Activated naive CD4-positive, alpha-beta T cell treated with Interleukin-2 at 50 U/mL for 16 hours (primary cell): ENCODE data around the gene ASCC1.
A peak's percentile ranks its signal among the peaks of the same experiment; 100 is the strongest.
"Not testable (repeated sequence)": the region's sequence is repeated elsewhere in the genome, so short reads cannot be mapped to it uniquely, and the experiment has no call there.

Experiments
- DNase-seq: peaks from one replicate; pipeline ENCODE4 v3.0.0-alpha.2; 2020

Gene ASCC1

GRCh38 chr10:72248468-72249151, 32.5 kb upstream of the ASCC1 start:
- DNase-seq = peak; percentile 69

GRCh38 chr10:72245949-72246525, 30.0 kb upstream of the ASCC1 start:
- no peak for DNase-seq

- DNase-seq = no peak
These were observed 28.5 kb upstream of the ASCC1 start for GRCh38 chr10:72244573-72245038.

- no peak for DNase-seq
These were observed 27.9 kb upstream of the ASCC1 start for GRCh38 chr10:72243822-72244437.

GRCh38 chr10:72242675-72243074, 26.6 kb upstream of the ASCC1 start:
- no peak for DNase-seq

GRCh38 chr10:72241691-72242252, 25.7 kb upstream of the ASCC1 start:
- no peak for DNase-seq

GRCh38 chr10:72240371-72240770, 24.3 kb upstream of the ASCC1 start:
- DNase-seq = no peak

- DNase-seq = no peak
These were observed 23.3 kb upstream of the ASCC1 start for GRCh38 chr10:72239409-72239808.

GRCh38 chr10:72238392-72239175, 22.5 kb upstream of the ASCC1 start:
- no peak for DNase-seq

GRCh38 chr10:72235544-72236279, 19.6 kb upstream of the ASCC1 start:
- no peak for DNase-seq

GRCh38 chr10:72234560-72235095, 18.6 kb upstream of the ASCC1 start:
- DNase-seq = no peak

- no peak for DNase-seq
These were observed 17.5 kb upstream of the ASCC1 start for GRCh38 chr10:72233621-72234020.

- DNase-seq = no peak
These were observed 13.5 kb upstream of the ASCC1 start for GRCh38 chr10:72229261-72230251.

GRCh38 chr10:72228318-72228751, 12.3 kb upstream of the ASCC1 start:
- no peak for DNase-seq

- DNase-seq = no peak
These were observed 11.8 kb upstream of the ASCC1 start for GRCh38 chr10:72227826-72228225.

GRCh38 chr10:72226418-72227027, 10.4 kb upstream of the ASCC1 start:
- no peak for DNase-seq

GRCh38 chr10:72224191-72224590, 8.1 kb upstream of the ASCC1 start:
- DNase-seq = not testable (repeated sequence)

- DNase-seq = no peak
These were observed 7.6 kb upstream of the ASCC1 start for GRCh38 chr10:72223743-72224101.

GRCh38 chr10:72221278-72221677, 5.2 kb upstream of the ASCC1 start:
- no peak for DNase-seq

- no peak for DNase-seq
These were observed 4.6 kb upstream of the ASCC1 start for GRCh38 chr10:72220637-72221036.
